NCI-H146 (cell line): ENCODE results near the gene XRCC1.
"Not testable (repeated sequence)": the region's sequence is repeated elsewhere in the genome, so short reads cannot be mapped to it uniquely, and the experiment has no call there.

Experiments used
- DNase-seq: peaks from one replicate; lab custom pipeline; 2025; lab: John Stamatoyannopoulos, UW

The XRCC1 gene

GRCh38 chr19:43519436-43520088 is 55.8 kb downstream of the XRCC1 start:
- peak; percentile 85 for DNase-seq

- DNase-seq, result no peak
Observed at GRCh38 chr19:43518051-43518450, 57.3 kb downstream of the XRCC1 start.

DNA sequence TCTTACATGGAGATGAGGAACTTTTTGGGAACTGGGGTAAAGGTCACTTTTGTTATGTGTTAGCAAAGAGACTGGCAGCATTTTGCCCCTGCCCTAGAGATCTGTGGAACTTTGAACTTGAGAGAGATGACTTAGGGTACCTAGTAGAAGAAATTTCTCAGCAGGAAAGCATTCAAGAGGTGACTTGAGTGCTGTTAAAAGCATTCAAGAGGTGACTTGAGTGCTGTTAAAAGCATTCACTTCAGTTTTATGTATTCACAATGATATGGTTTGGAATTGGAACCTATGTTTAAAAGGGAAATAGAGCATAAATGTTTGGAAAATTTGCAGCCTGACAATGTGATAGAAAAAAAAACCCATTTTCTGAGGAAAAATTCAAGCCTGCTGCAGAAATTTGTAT is 62.9 kb downstream of the XRCC1 start:
- DNase-seq, result not testable (repeated sequence)

- DNase-seq, result no peak
Observed at GRCh38 chr19:43511324-43511723, 64.0 kb downstream of the XRCC1 start.

DNA sequence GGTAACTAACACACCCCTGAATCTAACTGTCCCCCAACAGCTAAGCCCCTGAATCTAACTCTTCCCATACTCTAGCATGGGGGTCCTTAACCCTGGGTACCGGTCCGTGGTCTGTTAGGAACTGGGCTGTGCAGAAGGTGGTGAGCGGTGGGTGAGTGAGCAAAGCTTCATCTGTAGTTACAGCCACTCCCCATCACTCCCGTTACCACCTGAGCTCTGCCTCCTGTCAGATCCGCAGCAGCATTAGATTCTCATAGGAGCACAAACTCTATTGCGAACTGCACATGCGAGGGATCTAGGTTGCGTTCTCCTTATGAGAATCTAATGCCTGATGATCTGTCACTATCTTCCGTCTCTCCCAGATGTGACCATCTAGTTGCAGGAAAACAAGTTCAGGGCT is 64.6 kb downstream of the XRCC1 start:
- no peak for DNase-seq

- no peak for DNase-seq
Observed at GRCh38 chr19:43507880-43508279, 67.4 kb downstream of the XRCC1 start.

DNA sequence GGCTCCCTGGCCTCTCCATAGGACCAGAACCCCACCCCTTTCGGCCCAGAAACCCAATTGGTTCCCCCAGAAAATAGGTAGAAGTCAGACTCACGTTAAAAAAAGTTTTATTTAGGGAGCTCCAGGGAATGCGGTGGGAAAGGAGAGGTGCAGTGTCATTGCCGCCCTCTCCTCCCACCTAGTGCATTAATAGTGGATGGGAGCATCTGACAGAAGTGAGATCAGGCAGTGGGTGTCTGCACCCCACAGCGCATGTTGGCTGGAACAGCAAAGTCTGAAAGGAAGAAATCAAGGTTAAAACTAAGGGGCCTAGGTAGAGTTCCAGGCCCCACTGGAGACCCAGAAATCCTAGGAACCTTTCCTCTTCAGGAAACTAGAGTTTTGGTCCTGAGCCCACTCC is 68.7 kb downstream of the XRCC1 start:
- DNase-seq, result no peak

DNA sequence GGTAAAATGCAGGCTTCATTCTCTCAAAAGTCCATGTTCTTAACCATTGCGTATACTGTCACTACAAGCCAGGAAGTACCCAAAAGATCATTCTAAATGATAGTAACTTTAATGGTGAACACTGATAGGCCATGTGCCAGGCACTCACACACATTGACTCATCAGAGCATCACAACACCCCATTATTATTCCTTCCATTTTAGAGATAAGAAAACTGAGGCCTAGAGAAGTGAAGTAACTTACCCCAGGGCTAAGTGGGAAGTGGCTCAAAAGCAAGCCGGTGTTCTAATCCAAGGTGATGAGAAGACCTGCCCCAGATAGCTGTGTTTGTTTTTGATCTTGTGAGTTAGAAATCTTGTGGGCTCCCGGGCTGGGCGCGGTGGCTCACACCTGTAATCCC is 69.4 kb downstream of the XRCC1 start:
- DNase-seq, result no peak

GRCh38 chr19:43505186-43505456 is 70.2 kb downstream of the XRCC1 start:
- DNase-seq, result no peak

DNA sequence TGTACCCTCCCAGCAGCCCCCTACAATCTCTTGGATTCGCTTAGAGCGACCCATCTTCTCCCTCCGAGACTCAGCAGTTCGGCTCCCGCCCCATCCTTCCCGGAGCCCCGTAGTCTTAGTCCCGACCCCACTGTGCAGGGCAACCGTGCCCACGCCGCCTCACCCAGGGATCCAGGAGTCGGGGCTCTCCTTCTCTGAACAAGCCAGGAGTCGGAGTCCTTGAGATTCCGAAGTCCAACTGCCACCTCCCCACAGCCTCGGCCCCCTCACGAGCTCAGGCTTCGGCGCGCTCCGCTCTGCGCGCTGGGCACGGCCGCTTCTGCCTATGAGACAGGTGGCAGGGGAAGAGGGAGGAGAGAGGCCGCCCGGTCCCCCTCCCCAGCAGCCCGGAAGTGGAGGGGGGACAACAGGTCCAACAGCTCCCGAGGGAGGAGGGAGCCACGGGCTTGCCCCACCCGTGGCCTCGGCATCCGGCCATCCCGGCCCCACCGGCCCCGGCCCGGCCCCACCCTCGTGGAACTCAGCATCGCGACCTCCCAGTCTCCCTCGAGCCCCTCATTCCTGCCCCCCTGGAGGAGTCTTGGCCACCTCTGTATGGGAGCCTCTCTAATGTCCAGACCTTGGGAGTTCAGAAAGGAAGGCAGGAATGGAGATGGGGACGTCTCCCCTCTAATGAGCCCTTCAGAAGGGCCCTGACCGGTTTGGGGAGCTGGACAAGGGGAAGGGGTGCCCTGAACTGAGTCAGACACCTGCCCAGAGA is 70.7 kb downstream of the XRCC1 start, which contains the start of gene PHLDB3:
Gene PHLDB3 (minus strand): TSS at position 321 of the 760 bp plus-strand sequence. CDS start 628 bp downstream, outside the sequence.
- peak; percentile 85 for DNase-seq

- DNase-seq, result peak; percentile 95
Observed at GRCh38 chr19:43503501-43504425, 71.6 kb downstream of the XRCC1 start.

DNA sequence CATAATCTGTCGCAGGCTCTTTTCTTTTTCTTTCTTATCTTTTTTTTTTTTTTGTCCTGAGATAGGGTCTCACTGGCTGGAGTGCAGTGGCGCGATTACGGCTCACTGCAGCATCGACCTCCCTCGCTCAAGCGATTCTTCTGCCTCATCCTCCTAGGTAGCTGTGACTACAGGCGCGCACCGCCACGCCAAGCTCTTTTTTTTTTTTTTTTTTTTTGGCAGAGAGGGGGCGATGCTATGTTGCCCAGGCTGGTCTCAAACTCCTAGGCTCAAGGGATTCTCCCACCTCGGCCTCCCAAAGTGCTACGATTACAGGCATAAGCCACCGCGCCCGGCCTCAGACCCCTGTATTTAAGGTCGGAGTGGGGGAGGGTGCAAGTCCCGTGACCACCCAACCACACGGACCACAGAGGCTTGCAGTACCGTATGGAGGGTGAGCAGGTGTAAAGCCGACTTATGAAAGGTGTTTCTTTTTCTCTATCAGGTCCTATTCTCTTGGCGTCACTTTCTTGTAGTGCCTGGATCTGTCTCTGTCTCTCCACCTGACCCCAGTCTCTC is 72.8 kb downstream of the XRCC1 start:
- DNase-seq, result no peak

- DNase-seq, result no peak
Observed at GRCh38 chr19:43501661-43502418, 73.5 kb downstream of the XRCC1 start.

GRCh38 chr19:43499042-43499441 is 76.3 kb downstream of the XRCC1 start:
- no peak for DNase-seq

- no peak for DNase-seq
Observed at GRCh38 chr19:43498233-43498842, 77.0 kb downstream of the XRCC1 start.

- DNase-seq, result no peak
Observed at GRCh38 chr19:43496960-43497359, 78.4 kb downstream of the XRCC1 start.

GRCh38 chr19:43495082-43495481 is 80.2 kb downstream of the XRCC1 start:
- no peak for DNase-seq
